ENCODE data around the gene LGI2. TPM values are rescaled to one million over a fixed set of nuclear protein-coding genes. Genes with fewer than 3 reads are reported as not detected.

The LGI2 gene
- polyA plus RNA-seq, 1 donor from 2014 or later: 10.3 TPM

- H3K9me2 ChIP-seq (ENCODE audit: insufficient read depth, low read length): no peaks in the 10 kb centered on the region
- H4K20me1 ChIP-seq (ENCODE audit: insufficient read depth): no peaks in the 10 kb centered on the region
- H3F3A ChIP-seq (ENCODE audit: insufficient read depth, low read length, poor library complexity, severe bottlenecking): no peaks in the 10 kb centered on the region
- H3K4me2 ChIP-seq (ENCODE audit: low read length): no peak overlapping the region
- no peaks in the 10 kb centered on the region for H3K36me3 ChIP-seq (ENCODE audit: insufficient read depth, low read length)
- no peak overlapping the region for H3K9ac ChIP-seq (ENCODE audit: low read length)
- no peaks in the 10 kb centered on the region for H3K9me3 ChIP-seq (ENCODE audit: low read length)
- H3K27ac ChIP-seq (ENCODE audit: low read length): no peak overlapping the region
- H2AFZ ChIP-seq (ENCODE audit: low read depth, low read length): no peak overlapping the region
- H3K79me2 ChIP-seq (replicated peaks; ENCODE audit: insufficient read depth, low read length): no peaks in the 10 kb centered on the region
- H3K4me3 ChIP-seq (ENCODE audit: low read length): no peak overlapping the region
- H3K27me3 ChIP-seq (ENCODE audit: insufficient read depth, low read depth, low read length): no peaks in the 10 kb centered on the region
- no peak for TF ChIP-seq MXI1 (conservative IDR thresholded peaks at IDR 0.05; ENCODE audit: poor library complexity, severe bottlenecking)
Observed at GRCh38 chr4:24971192-24971591, 59.6 kb downstream of the LGI2 start.

- no peak overlapping the region for H2AFZ ChIP-seq (ENCODE audit: low read depth, low read length)
- H3F3A ChIP-seq (ENCODE audit: insufficient read depth, low read length, poor library complexity, severe bottlenecking): no peaks in the 10 kb centered on the region
- no peaks in the 10 kb centered on the region for H3K79me2 ChIP-seq (replicated peaks; ENCODE audit: insufficient read depth, low read length)
- no peaks in the 10 kb centered on the region for H3K9me2 ChIP-seq (ENCODE audit: insufficient read depth, low read length)
- no peaks in the 10 kb centered on the region for H4K20me1 ChIP-seq (ENCODE audit: insufficient read depth)
- H3K9me3 ChIP-seq (ENCODE audit: low read length): no peaks in the 10 kb centered on the region
- no peak overlapping the region for H3K27ac ChIP-seq (ENCODE audit: low read length)
- H3K4me3 ChIP-seq (ENCODE audit: low read length): no peak overlapping the region
- H3K27me3 ChIP-seq (ENCODE audit: insufficient read depth, low read depth, low read length): no peaks in the 10 kb centered on the region
- H3K36me3 ChIP-seq (ENCODE audit: insufficient read depth, low read length): no peaks in the 10 kb centered on the region
- no peak overlapping the region for H3K9ac ChIP-seq (ENCODE audit: low read length)
- TF ChIP-seq TAF1 (IDR thresholded peaks at IDR 0.05; ENCODE audit: low read depth) (no peak), EZH2 (IDR thresholded peaks at IDR 0.05; ENCODE audit: borderline replicate concordance, insufficient read depth, low read length, poor library complexity, severe bottlenecking) (no peak), EP300 (conservative IDR thresholded peaks at IDR 0.05; ENCODE audit: poor library complexity, severe bottlenecking) (no peak), SMC3 (conservative IDR thresholded peaks at IDR 0.05; ENCODE audit: poor library complexity) (no peak)
- H3K4me2 ChIP-seq (ENCODE audit: low read length): no peak overlapping the region
Observed at GRCh38 chr4:24970635-24971034, 60.1 kb downstream of the LGI2 start.

GRCh38 chr4:24970191-24970590 is 60.6 kb downstream of the LGI2 start:
- Histone ChIP-seq H3F3A (ENCODE audit: insufficient read depth, low read length, poor library complexity, severe bottlenecking) (no peaks in the 10 kb centered on the region), H2AFZ (ENCODE audit: low read depth, low read length) (no peak overlapping the region), H3K9me2 (ENCODE audit: insufficient read depth, low read length) (no peaks in the 10 kb centered on the region), H3K79me2 (replicated peaks; ENCODE audit: insufficient read depth, low read length) (no peaks in the 10 kb centered on the region), H3K4me2 (ENCODE audit: low read length) (no peak overlapping the region), H3K4me3 (ENCODE audit: low read length) (no peak overlapping the region), H4K20me1 (ENCODE audit: insufficient read depth) (no peaks in the 10 kb centered on the region), H3K9me3 (ENCODE audit: low read length) (no peaks in the 10 kb centered on the region), H3K36me3 (ENCODE audit: insufficient read depth, low read length) (no peaks in the 10 kb centered on the region), H3K27me3 (ENCODE audit: insufficient read depth, low read depth, low read length) (no peaks in the 10 kb centered on the region), H3K9ac (ENCODE audit: low read length) (no peak overlapping the region), H3K27ac (ENCODE audit: low read length) (no peak overlapping the region)
- no peak for TF ChIP-seq MXI1 (conservative IDR thresholded peaks at IDR 0.05; ENCODE audit: poor library complexity, severe bottlenecking)
- TF ChIP-seq POLR2AphosphoS5 (IDR thresholded peaks at IDR 0.05): no peak
- TF ChIP-seq RAD21 (conservative IDR thresholded peaks at IDR 0.05): no peak
- no peak for TF ChIP-seq SMC3 (conservative IDR thresholded peaks at IDR 0.05; ENCODE audit: poor library complexity)
- TF ChIP-seq, protein P1, sequence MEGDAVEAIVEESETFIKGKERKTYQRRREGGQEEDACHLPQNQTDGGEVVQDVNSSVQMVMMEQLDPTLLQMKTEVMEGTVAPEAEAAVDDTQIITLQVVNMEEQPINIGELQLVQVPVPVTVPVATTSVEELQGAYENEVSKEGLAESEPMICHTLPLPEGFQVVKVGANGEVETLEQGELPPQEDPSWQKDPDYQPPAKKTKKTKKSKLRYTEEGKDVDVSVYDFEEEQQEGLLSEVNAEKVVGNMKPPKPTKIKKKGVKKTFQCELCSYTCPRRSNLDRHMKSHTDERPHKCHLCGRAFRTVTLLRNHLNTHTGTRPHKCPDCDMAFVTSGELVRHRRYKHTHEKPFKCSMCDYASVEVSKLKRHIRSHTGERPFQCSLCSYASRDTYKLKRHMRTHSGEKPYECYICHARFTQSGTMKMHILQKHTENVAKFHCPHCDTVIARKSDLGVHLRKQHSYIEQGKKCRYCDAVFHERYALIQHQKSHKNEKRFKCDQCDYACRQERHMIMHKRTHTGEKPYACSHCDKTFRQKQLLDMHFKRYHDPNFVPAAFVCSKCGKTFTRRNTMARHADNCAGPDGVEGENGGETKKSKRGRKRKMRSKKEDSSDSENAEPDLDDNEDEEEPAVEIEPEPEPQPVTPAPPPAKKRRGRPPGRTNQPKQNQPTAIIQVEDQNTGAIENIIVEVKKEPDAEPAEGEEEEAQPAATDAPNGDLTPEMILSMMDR (IDR thresholded peaks at IDR 0.05; ENCODE audit: poor library complexity, severe bottlenecking): no peak
- no peak for TF ChIP-seq EP300 (conservative IDR thresholded peaks at IDR 0.05; ENCODE audit: poor library complexity, severe bottlenecking)
- TF ChIP-seq, protein P2, sequence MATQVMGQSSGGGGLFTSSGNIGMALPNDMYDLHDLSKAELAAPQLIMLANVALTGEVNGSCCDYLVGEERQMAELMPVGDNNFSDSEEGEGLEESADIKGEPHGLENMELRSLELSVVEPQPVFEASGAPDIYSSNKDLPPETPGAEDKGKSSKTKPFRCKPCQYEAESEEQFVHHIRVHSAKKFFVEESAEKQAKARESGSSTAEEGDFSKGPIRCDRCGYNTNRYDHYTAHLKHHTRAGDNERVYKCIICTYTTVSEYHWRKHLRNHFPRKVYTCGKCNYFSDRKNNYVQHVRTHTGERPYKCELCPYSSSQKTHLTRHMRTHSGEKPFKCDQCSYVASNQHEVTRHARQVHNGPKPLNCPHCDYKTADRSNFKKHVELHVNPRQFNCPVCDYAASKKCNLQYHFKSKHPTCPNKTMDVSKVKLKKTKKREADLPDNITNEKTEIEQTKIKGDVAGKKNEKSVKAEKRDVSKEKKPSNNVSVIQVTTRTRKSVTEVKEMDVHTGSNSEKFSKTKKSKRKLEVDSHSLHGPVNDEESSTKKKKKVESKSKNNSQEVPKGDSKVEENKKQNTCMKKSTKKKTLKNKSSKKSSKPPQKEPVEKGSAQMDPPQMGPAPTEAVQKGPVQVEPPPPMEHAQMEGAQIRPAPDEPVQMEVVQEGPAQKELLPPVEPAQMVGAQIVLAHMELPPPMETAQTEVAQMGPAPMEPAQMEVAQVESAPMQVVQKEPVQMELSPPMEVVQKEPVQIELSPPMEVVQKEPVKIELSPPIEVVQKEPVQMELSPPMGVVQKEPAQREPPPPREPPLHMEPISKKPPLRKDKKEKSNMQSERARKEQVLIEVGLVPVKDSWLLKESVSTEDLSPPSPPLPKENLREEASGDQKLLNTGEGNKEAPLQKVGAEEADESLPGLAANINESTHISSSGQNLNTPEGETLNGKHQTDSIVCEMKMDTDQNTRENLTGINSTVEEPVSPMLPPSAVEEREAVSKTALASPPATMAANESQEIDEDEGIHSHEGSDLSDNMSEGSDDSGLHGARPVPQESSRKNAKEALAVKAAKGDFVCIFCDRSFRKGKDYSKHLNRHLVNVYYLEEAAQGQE (IDR thresholded peaks at IDR 0.05; ENCODE audit: borderline replicate concordance): no peak
- TF ChIP-seq EZH2 (IDR thresholded peaks at IDR 0.05; ENCODE audit: borderline replicate concordance, insufficient read depth, low read length, poor library complexity, severe bottlenecking): no peak
- no peak for TF ChIP-seq TAF1 (IDR thresholded peaks at IDR 0.05; ENCODE audit: low read depth)

All from neural cell (in vitro differentiated cells).